HG02885 (cell line): Measurements from ENCODE around the gene CCDC85C.

Source experiments
- ATAC-seq: cut with Tn5 transposase; IDR thresholded peaks from one replicate; pipeline ENCODE4 v1.9.1; 2021; ENCODE audit warnings: mild to moderate bottlenecking; ENCODE audit not compliant: unreplicated experiment, poor library complexity

Gene CCDC85C

GRCh38 chr14:99575043-99576023, 28.7 kb downstream of the CCDC85C start:
- ATAC-seq, result no peak

- ATAC-seq, result no peak
These were observed 29.7 kb downstream of the CCDC85C start for GRCh38 chr14:99574099-99574880.

- ATAC-seq, result no peak
These were observed 30.4 kb downstream of the CCDC85C start for GRCh38 chr14:99573436-99574098.

GRCh38 chr14:99573000-99573330, 31.0 kb downstream of the CCDC85C start:
- no peak for ATAC-seq

- ATAC-seq, result no peak
These were observed 31.6 kb downstream of the CCDC85C start for GRCh38 chr14:99572173-99572999.

GRCh38 chr14:99571303-99571986, 32.6 kb downstream of the CCDC85C start:
- no peak for ATAC-seq

GRCh38 chr14:99570544-99571302, 33.3 kb downstream of the CCDC85C start:
- no peak for ATAC-seq

GRCh38 chr14:99569725-99570543, 34.1 kb downstream of the CCDC85C start:
- ATAC-seq, result no peak

- ATAC-seq, result no peak
These were observed 35.1 kb downstream of the CCDC85C start for GRCh38 chr14:99568567-99569560.

- ATAC-seq, result no peak
These were observed 37.3 kb downstream of the CCDC85C start for GRCh38 chr14:99566390-99567354.

GRCh38 chr14:99566009-99566389, 38.0 kb downstream of the CCDC85C start:
- no peak for ATAC-seq

GRCh38 chr14:99565383-99565782, 38.6 kb downstream of the CCDC85C start:
- no peak for ATAC-seq

GRCh38 chr14:99564926-99565259, 39.1 kb downstream of the CCDC85C start:
- no peak for ATAC-seq

- no peak for ATAC-seq
These were observed 39.6 kb downstream of the CCDC85C start for GRCh38 chr14:99564256-99564925.

GRCh38 chr14:99563749-99564129, 40.3 kb downstream of the CCDC85C start:
- no peak for ATAC-seq
